Panc1 (cell line): ENCODE data around the gene FKBP10. TPM values are rescaled to one million over a fixed set of nuclear protein-coding genes. Genes with fewer than 3 reads are reported as not detected.

ENCODE experiments used
- ATAC-seq: fragments of 200-7000 bp; cut with Tn5 transposase; 2 replicates; pipeline ENCODE4 v1.9.1; 2020; ENCODE audit warnings: mild to moderate bottlenecking, moderate library complexity
- BruUV-seq: library from RNA; stranded (reverse); fragments of 400-500 nt; replicated peaks from 2 replicates; lab custom pipeline; 2021; lab: Mats Ljungman, UMichigan
- CTCF ChIA-PET: fragments of 300-600 bp; sonication (Branson Sonifier 250); formaldehyde crosslinking; loops from one replicate; lab custom pipeline; 2022; ENCODE audit warnings: antibody characterized with exemption; lab: Charles Lee
- POLR2A ChIA-PET: fragments of 300-600 bp; sonication (Branson Sonifier 250); formaldehyde crosslinking; loops from one replicate; lab custom pipeline; 2022; ENCODE audit warnings: antibody characterized with exemption; lab: Charles Lee
- DNase-seq: peaks from one replicate; pipeline ENCODE4 v3.0.0-alpha.2; 2010; ENCODE audit warnings: low read depth, low spot score
- H3K27ac ChIP-seq: 2 replicates; pipeline ENCODE4 v1.5.1; 2011; ENCODE audit warnings: mild to moderate bottlenecking, low read length, inconsistent platforms
- H3K27me3 ChIP-seq: fragments of 200-500 bp; sonication (Bioruptor generic); 2 replicates; pipeline ENCODE4 v1.6.0; 2014; ENCODE audit warnings: low read length, inconsistent platforms; ENCODE audit not compliant: control insufficient read depth, insufficient read depth
- H3K36me3 ChIP-seq: fragments of 200-500 bp; sonication (Bioruptor generic); 2 replicates; pipeline ENCODE4 v1.5.1; 2014; ENCODE audit warnings: inconsistent platforms, mild to moderate bottlenecking, low read length, moderate library complexity; ENCODE audit not compliant: control insufficient read depth, insufficient read depth
- H3K4me1 ChIP-seq: 2 replicates; pipeline ENCODE4 v1.5.1; 2011; ENCODE audit warnings: inconsistent platforms, mild to moderate bottlenecking, low read length, moderate library complexity; ENCODE audit not compliant: control insufficient read depth, insufficient read depth
- H3K4me3 ChIP-seq, 2 experiments: 2 replicates each; pipeline ENCODE4 v1.5.1; 2011 to 2012; ENCODE audit warnings: low read depth in 2 of 2, low read length in 2 of 2, mild to moderate bottlenecking in 2 of 2, inconsistent platforms in 1 of 2, moderate library complexity in 1 of 2
- H3K9me3 ChIP-seq: fragments of 200-500 bp; sonication (Bioruptor generic); 2 replicates; pipeline ENCODE4 v1.5.1; 2014; ENCODE audit warnings: low read depth, mild to moderate bottlenecking, inconsistent platforms, low read length, moderate library complexity; ENCODE audit not compliant: control insufficient read depth, insufficient read depth
- CTCF ChIP-seq: fragments of 450-650 bp; IDR thresholded peaks from 2 replicates; pipeline ENCODE4 v1.5.1; 2017; ENCODE audit warnings: mild to moderate bottlenecking
- POLR2AphosphoS5 ChIP-seq: IDR thresholded peaks from 2 replicates; pipeline ENCODE4 v1.6.1; 2012; ENCODE audit warnings: mild to moderate bottlenecking, low read depth, low read length, moderate library complexity
- REST ChIP-seq, 2 experiments: IDR thresholded peaks; 2 replicates each; pipeline ENCODE4 v1.6.1; 2011 to 2012; ENCODE audit warnings: low read depth in 2 of 2, control low read depth in 1 of 2, low read length in 1 of 2, mild to moderate bottlenecking in 1 of 2, moderate library complexity in 1 of 2; ENCODE audit not compliant: insufficient read depth in 1 of 2
- SIN3A ChIP-seq: IDR thresholded peaks from 2 replicates; pipeline ENCODE4 v1.6.1; 2012; ENCODE audit warnings: low read depth, mild to moderate bottlenecking, low read length, moderate library complexity, borderline replicate concordance; ENCODE audit not compliant: insufficient read depth
- TCF7L2 ChIP-seq: IDR thresholded peaks from 2 replicates; pipeline ENCODE4 v1.6.1; 2011; ENCODE audit warnings: mild to moderate bottlenecking, low read depth, low read length, inconsistent platforms
- in situ Hi-C: cut with HindIII; loops from 2 replicates; pipeline ENCODE4 v1.10.0; 2016; ENCODE audit warnings: low sequenced_read_pairs, low pct_unique_long_range_greater_than_20kb
- intact Hi-C: fragments of 100-400 bp; cut with micrococcal nuclease; formaldehyde crosslinking; loops from one replicate; pipeline ENCODE4 v1.10.0; 2022; ENCODE audit not compliant: unreplicated experiment
- total RNA-seq: library from RNA; stranded (reverse); gene quantifications from one replicate; pipeline ENCODE4 v1.2.1, GENCODE V29; 2021; ENCODE audit not compliant: unreplicated experiment

FKBP10 gene
- total RNA-seq, 1 experiment from 2014 or later = 190 TPM

GRCh38 chr17:41803049-41804020 lies 9.5 kb upstream of the FKBP10 start:
- H3K9me3 ChIP-seq = no peaks in the 10 kb centered on the region
- TF ChIP-seq POLR2AphosphoS5 (no peak), REST (IDR thresholded peaks at IDR 0.05; ENCODE audit: insufficient read depth in 1 of 2, low read depth in 2 of 2, low read length in 1 of 2) (no peak), SIN3A (no peak), CTCF (no peak), TCF7L2 (no peak)
- ChIA-PET POLR2A (no interaction called here), CTCF (interaction anchor here (1.3 kb wide), 1 partner anchor 66 kb away, joined by 3 read pairs; no protein-coding TSS in a partner anchor)
- H3K36me3 ChIP-seq = no peaks in the 10 kb centered on the region
- H3K27me3 ChIP-seq = no peaks in the 10 kb centered on the region
- no peak overlapping the region for H3K4me3 ChIP-seq
- BruUV-seq = no TSS peak
- in situ Hi-C loops (no loop called here), intact Hi-C loops (no loop called here)
- peaks cover 18% of the 10 kb centered on the region for H3K4me1 ChIP-seq
- DNase-seq (no peak), ATAC-seq (peak; percentile 8; the same call in 1 of the 2 replicates)
- H3K27ac ChIP-seq = peak overlapping the region; percentile 18; the same call in 1 of the 2 replicates

GRCh38 chr17:41806685-41807445 lies 5.9 kb upstream of the FKBP10 start:
- CTCF ChIA-PET = no interaction called here

More at GRCh38 chr17:41806685-41807445, 5.9 kb upstream of the FKBP10 start:
- intact Hi-C loops = no loop called here
- BruUV-seq = no TSS peak
- in situ Hi-C loops = no loop called here
- DNase-seq = no peak
- ATAC-seq = no peak
- no peaks in the 10 kb centered on the region for H3K36me3 ChIP-seq
- no peaks in the 10 kb centered on the region for H3K27me3 ChIP-seq
- H3K9me3 ChIP-seq = no peaks in the 10 kb centered on the region
- H3K4me3 ChIP-seq = no peak overlapping the region
- no peak; the same call in 1 of the 2 replicates for TF ChIP-seq POLR2AphosphoS5
- TF ChIP-seq REST (IDR thresholded peaks at IDR 0.05; ENCODE audit: insufficient read depth in 1 of 2, low read depth in 2 of 2, low read length in 1 of 2) = no peak
- no peak for TF ChIP-seq SIN3A
- no peak for TF ChIP-seq TCF7L2
- TF ChIP-seq CTCF = no peak
- H3K27ac ChIP-seq = no peak overlapping the region
- POLR2A ChIA-PET = no interaction called here
- H3K4me1 ChIP-seq = peaks cover 23% of the 10 kb centered on the region
